Effector CD8-positive, alpha-beta T cell (primary cell): ENCODE measurements around the gene JUNB.

ENCODE experiments used
- DNase-seq: peaks from one replicate; lab custom pipeline; 2025; lab: John Stamatoyannopoulos, UW

JUNB gene

GRCh38 chr19:12842511-12842910 lies 51.2 kb downstream of the JUNB start:
- no peak for DNase-seq
